HCT116 (cell line): ENCODE measurements around the gene DRC7. TPM values are rescaled to one million over a fixed set of nuclear protein-coding genes. Genes with fewer than 3 reads are reported as not detected.

Source experiments
- ATAC-seq: fragments of 200-7000 bp; cut with Tn5 transposase; 2 replicates; pipeline ENCODE4 v1.9.1; 2020; ENCODE audit warnings: mild to moderate bottlenecking, moderate library complexity
- BruUV-seq: library from RNA; stranded (reverse); fragments of 400-500 nt; replicated peaks from 2 replicates; lab custom pipeline; 2021; lab: Mats Ljungman, UMichigan
- CTCF ChIA-PET: fragments of 300-600 bp; sonication (Branson Sonifier 250); formaldehyde crosslinking; loops from one replicate; lab custom pipeline; 2021; ENCODE audit warnings: antibody characterized with exemption; lab: Charles Lee
- POLR2A ChIA-PET: fragments of 300-600, 350-600 bp; sonication (Branson Sonifier 250); formaldehyde crosslinking; loops from one replicate; lab custom pipeline; 2021; ENCODE audit warnings: antibody characterized with exemption; lab: Charles Lee
- RAD21 ChIA-PET, 2 experiments: fragments of 300-600 bp; sonication (Branson Sonifier 250); formaldehyde crosslinking; loops; one replicate each; lab custom pipeline; 2023; ENCODE audit warnings: low total read pairs in 2 of 2; ENCODE audit not compliant: uncharacterized antibody in 2 of 2, unreplicated experiment in 2 of 2, low non-redundant PET in 1 of 2; lab: Charles Lee
- DNase-seq: peaks from one replicate; pipeline ENCODE4 v3.0.0-alpha.2; 2010; ENCODE audit warnings: low read depth, low spot score
- H2AFZ ChIP-seq: fragments of 200-600 bp; shearing (Covaris generic), sonication (generic); 2 replicates; pipeline ENCODE4 v1.6.1; 2017; ENCODE audit warnings: low read depth, mixed run types, mixed read lengths, antibody characterized with exemption, low read length; ENCODE audit not compliant: poor library complexity, severe bottlenecking
- H3K27ac ChIP-seq: 2 replicates; pipeline ENCODE4 v1.5.1; 2012; ENCODE audit warnings: low read depth, low read length
- H3K27me3 ChIP-seq: fragments of 200-600 bp; sonication (generic); 2 replicates; pipeline ENCODE4 v1.6.1; 2016; ENCODE audit warnings: mixed run types, low read length, mixed read lengths; ENCODE audit not compliant: insufficient read depth
- H3K36me3 ChIP-seq, 2 experiments: fragments of 200-500 bp in 1 of 2; fragments of 200-600 bp in 1 of 2; sonication (Bioruptor generic) in 1 of 2; sonication (generic) in 1 of 2; 2 replicates each; pipeline versions ENCODE4 v1.5.1 to v1.6.1; 2014 to 2016; ENCODE audit warnings: low read length in 2 of 2, inconsistent platforms in 1 of 2, mixed read lengths in 1 of 2, mixed run types in 1 of 2; ENCODE audit not compliant: insufficient read depth in 2 of 2, control insufficient read depth in 1 of 2
- H3K4me1 ChIP-seq, 2 experiments: fragments of 200-600 bp in 1 of 2; sonication (generic) in 1 of 2; 2 replicates each; pipeline versions ENCODE4 v1.5.1 to v1.6.1; 2012 to 2017; ENCODE audit warnings: low read length in 2 of 2, inconsistent platforms in 1 of 2, mild to moderate bottlenecking in 1 of 2, mixed read lengths in 1 of 2, mixed run types in 1 of 2, moderate library complexity in 1 of 2; ENCODE audit not compliant: insufficient read depth in 2 of 2, control insufficient read depth in 1 of 2
- H3K4me2 ChIP-seq: fragments of 200-600 bp; sonication (generic); 2 replicates; pipeline ENCODE4 v1.6.1; 2017; ENCODE audit warnings: mixed run types, low read length, mixed read lengths
- H3K4me3 ChIP-seq, 2 experiments: fragments of 200-600 bp in 1 of 2; sonication (generic) in 1 of 2; replicated peaks in 1 of 2; 2 replicates each; pipeline ENCODE4 v1.5.1; 2011 to 2016; ENCODE audit warnings: low read length in 2 of 2, control low read depth in 1 of 2, low read depth in 1 of 2, mild to moderate bottlenecking in 1 of 2, mixed read lengths in 1 of 2, mixed run types in 1 of 2
- H3K79me2 ChIP-seq: fragments of 200-600 bp; sonication (generic); 2 replicates; pipeline ENCODE4 v1.6.1; 2017; ENCODE audit warnings: mild to moderate bottlenecking, mixed run types, low read length, moderate library complexity, mixed read lengths; ENCODE audit not compliant: insufficient read depth
- H3K9ac ChIP-seq: fragments of 200-600 bp; sonication (generic); 2 replicates; pipeline ENCODE4 v1.6.1; 2016; ENCODE audit warnings: low read length, mixed read lengths
- H3K9me2 ChIP-seq: fragments of 200-600 bp; sonication (generic), shearing (Covaris generic); 2 replicates; pipeline ENCODE4 v1.6.1; 2017; ENCODE audit warnings: mixed run types, mild to moderate bottlenecking, moderate library complexity; ENCODE audit not compliant: insufficient read depth
- H3K9me3 ChIP-seq, 2 experiments: fragments of 200-500 bp in 1 of 2; fragments of 200-600 bp in 1 of 2; sonication (Bioruptor generic) in 1 of 2; sonication (generic) in 1 of 2; 2 replicates each; pipeline ENCODE4 v1.6.1; 2014 to 2017; ENCODE audit warnings: low read length in 2 of 2, mixed read lengths in 2 of 2, inconsistent platforms in 1 of 2, low read depth in 1 of 2, mild to moderate bottlenecking in 1 of 2, mixed run types in 1 of 2, moderate library complexity in 1 of 2; ENCODE audit not compliant: control insufficient read depth in 1 of 2, insufficient read depth in 1 of 2
- H4K20me1 ChIP-seq: fragments of 200-600 bp; sonication (generic), shearing (Covaris generic); 2 replicates; pipeline ENCODE4 v1.6.1; 2017; ENCODE audit warnings: mixed run types, mild to moderate bottlenecking, moderate library complexity; ENCODE audit not compliant: insufficient read depth
- CBX3 ChIP-seq: IDR thresholded peaks from 2 replicates; pipeline ENCODE4 v1.6.1; 2012; ENCODE audit warnings: low read depth
- CEBPB ChIP-seq: IDR thresholded peaks from 2 replicates; pipeline ENCODE4 v1.6.1; 2012; ENCODE audit warnings: low read depth
- EGR1 ChIP-seq: IDR thresholded peaks from 2 replicates; pipeline ENCODE4 v1.6.1; 2012; ENCODE audit warnings: low read depth
- ELF1 ChIP-seq: IDR thresholded peaks from 2 replicates; pipeline ENCODE4 v1.6.1; 2012; ENCODE audit warnings: low read depth, borderline replicate concordance
- EZH2phosphoT487 ChIP-seq: fragments of 200-600 bp; IDR thresholded peaks from 2 replicates; pipeline ENCODE4 v1.6.1; 2018; ENCODE audit warnings: antibody characterized with exemption, borderline replicate concordance
- JUND ChIP-seq: IDR thresholded peaks from 2 replicates; pipeline ENCODE4 v1.6.1; 2012
- POLR2AphosphoS5 ChIP-seq: IDR thresholded peaks from 2 replicates; pipeline ENCODE4 v1.6.1; 2011; ENCODE audit warnings: mild to moderate bottlenecking, low read depth, low read length, moderate library complexity
- RAD21 ChIP-seq: IDR thresholded peaks from 2 replicates; pipeline ENCODE4 v1.6.1; 2012; ENCODE audit warnings: low read depth, mild to moderate bottlenecking
- SP1 ChIP-seq: IDR thresholded peaks from 2 replicates; pipeline ENCODE4 v1.6.1; 2012; ENCODE audit warnings: low read depth
- SRF ChIP-seq: IDR thresholded peaks from 2 replicates; pipeline ENCODE4 v1.6.1; 2012; ENCODE audit warnings: low read depth
- TCF7L2 ChIP-seq: IDR thresholded peaks from 2 replicates; pipeline ENCODE4 v1.7.0; 2011; ENCODE audit warnings: borderline replicate concordance, inconsistent platforms; ENCODE audit not compliant: insufficient read depth, insufficient read length; ENCODE audit errors: extremely low read depth
- ZFX ChIP-seq: fragments of 450-650 bp; IDR thresholded peaks from 2 replicates; pipeline ENCODE4 v1.6.1; 2017
- intact Hi-C: fragments of 100-400 bp; cut with micrococcal nuclease; formaldehyde crosslinking; loops from 2 replicates; pipeline ENCODE4 v1.10.0; 2022
- total RNA-seq: library from RNA; stranded (reverse); gene quantifications from one replicate; pipeline ENCODE4 v1.2.1, GENCODE V29; 2021; ENCODE audit not compliant: unreplicated experiment
- TF ChIP-seq, protein P1 (sequence below): IDR thresholded peaks from 2 replicates; pipeline ENCODE4 v1.6.1; 2012; ENCODE audit warnings: low read depth
- TF ChIP-seq, protein P2 (sequence below): IDR thresholded peaks from 2 replicates; pipeline ENCODE4 v1.6.1; 2011; ENCODE audit warnings: mild to moderate bottlenecking, low read length, moderate library complexity; ENCODE audit not compliant: insufficient replicate concordance; ENCODE audit errors: extremely low read depth
- TF ChIP-seq, protein P3 (sequence below), 3 experiments: fragments of 200-600 bp in 1 of 3; sonication (generic) in 1 of 3; IDR thresholded peaks in 2 of 3; conservative IDR thresholded peaks in 1 of 3; 2 replicates each; pipeline ENCODE4 v1.5.1; 2012 to 2017; ENCODE audit warnings: low read depth in 2 of 3, low read length in 2 of 3, antibody characterized with exemption in 1 of 3, borderline replicate concordance in 1 of 3, control low read depth in 1 of 3, mild to moderate bottlenecking in 1 of 3, mixed read lengths in 1 of 3, mixed run types in 1 of 3, moderate library complexity in 1 of 3; ENCODE audit not compliant: insufficient read depth in 1 of 3
- TF ChIP-seq, protein P4 (sequence below): IDR thresholded peaks from 2 replicates; pipeline ENCODE4 v1.6.1; 2012
- TF ChIP-seq, protein P5 (sequence below): IDR thresholded peaks from 2 replicates; pipeline ENCODE4 v1.6.1; 2012

The DRC7 gene
- total RNA-seq, 1 experiment from 2014 or later = 0.91 TPM

DNA sequence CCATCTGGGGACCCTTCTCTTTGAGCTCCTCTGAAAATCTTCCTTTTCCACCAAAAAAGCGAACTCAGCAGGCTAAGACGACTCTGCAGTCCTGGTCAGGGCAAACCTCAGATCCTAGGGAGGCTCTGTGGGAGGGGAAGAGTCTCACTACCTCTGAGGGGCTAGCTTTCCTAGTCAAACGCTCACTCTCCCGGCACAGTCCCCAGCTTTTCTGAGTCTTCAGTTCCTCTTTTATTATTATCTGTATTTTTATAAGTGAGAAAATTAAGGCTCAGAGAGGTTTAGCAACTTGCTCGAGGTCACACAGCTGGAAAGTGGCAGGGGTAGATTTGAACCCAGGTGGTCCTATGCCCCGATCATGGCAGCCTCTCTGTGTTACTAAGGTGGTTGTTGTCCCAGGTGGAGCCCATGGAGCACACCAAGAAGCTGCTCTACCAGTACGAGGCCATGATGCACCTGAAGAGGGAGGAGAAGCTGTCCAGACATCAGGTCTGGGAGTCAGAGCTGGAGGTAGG is 31.9 kb downstream of the DRC7 start:
- BruUV-seq = no TSS peak
- Histone ChIP-seq H3K27me3 (no peaks in the 10 kb centered on the region), H3K9me2 (no peaks in the 10 kb centered on the region), H3K27ac (no peak overlapping the region), H3K4me2 (no peak overlapping the region), H3K9ac (no peak overlapping the region), H3K4me1 (no peaks in the 10 kb centered on the region), H2AFZ (no peak overlapping the region)
- ATAC-seq (no peak), DNase-seq (no peak)
- POLR2A ChIA-PET = no interaction called here
- CTCF ChIA-PET = no interaction called here
- TF ChIP-seq, protein P1, sequence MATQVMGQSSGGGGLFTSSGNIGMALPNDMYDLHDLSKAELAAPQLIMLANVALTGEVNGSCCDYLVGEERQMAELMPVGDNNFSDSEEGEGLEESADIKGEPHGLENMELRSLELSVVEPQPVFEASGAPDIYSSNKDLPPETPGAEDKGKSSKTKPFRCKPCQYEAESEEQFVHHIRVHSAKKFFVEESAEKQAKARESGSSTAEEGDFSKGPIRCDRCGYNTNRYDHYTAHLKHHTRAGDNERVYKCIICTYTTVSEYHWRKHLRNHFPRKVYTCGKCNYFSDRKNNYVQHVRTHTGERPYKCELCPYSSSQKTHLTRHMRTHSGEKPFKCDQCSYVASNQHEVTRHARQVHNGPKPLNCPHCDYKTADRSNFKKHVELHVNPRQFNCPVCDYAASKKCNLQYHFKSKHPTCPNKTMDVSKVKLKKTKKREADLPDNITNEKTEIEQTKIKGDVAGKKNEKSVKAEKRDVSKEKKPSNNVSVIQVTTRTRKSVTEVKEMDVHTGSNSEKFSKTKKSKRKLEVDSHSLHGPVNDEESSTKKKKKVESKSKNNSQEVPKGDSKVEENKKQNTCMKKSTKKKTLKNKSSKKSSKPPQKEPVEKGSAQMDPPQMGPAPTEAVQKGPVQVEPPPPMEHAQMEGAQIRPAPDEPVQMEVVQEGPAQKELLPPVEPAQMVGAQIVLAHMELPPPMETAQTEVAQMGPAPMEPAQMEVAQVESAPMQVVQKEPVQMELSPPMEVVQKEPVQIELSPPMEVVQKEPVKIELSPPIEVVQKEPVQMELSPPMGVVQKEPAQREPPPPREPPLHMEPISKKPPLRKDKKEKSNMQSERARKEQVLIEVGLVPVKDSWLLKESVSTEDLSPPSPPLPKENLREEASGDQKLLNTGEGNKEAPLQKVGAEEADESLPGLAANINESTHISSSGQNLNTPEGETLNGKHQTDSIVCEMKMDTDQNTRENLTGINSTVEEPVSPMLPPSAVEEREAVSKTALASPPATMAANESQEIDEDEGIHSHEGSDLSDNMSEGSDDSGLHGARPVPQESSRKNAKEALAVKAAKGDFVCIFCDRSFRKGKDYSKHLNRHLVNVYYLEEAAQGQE = no peak
- TF ChIP-seq CEBPB (no peak), SRF (no peak), JUND (no peak), EZH2phosphoT487 (no peak), ZFX (no peak), SP1 (no peak), EGR1 (no peak), TCF7L2 (no peak), RAD21 (no peak), CBX3 (no peak), ELF1 (no peak), POLR2AphosphoS5 (no peak)
- TF ChIP-seq, protein P2, sequence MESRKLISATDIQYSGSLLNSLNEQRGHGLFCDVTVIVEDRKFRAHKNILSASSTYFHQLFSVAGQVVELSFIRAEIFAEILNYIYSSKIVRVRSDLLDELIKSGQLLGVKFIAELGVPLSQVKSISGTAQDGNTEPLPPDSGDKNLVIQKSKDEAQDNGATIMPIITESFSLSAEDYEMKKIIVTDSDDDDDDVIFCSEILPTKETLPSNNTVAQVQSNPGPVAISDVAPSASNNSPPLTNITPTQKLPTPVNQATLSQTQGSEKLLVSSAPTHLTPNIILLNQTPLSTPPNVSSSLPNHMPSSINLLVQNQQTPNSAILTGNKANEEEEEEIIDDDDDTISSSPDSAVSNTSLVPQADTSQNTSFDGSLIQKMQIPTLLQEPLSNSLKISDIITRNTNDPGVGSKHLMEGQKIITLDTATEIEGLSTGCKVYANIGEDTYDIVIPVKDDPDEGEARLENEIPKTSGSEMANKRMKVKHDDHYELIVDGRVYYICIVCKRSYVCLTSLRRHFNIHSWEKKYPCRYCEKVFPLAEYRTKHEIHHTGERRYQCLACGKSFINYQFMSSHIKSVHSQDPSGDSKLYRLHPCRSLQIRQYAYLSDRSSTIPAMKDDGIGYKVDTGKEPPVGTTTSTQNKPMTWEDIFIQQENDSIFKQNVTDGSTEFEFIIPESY = no peak
- TF ChIP-seq, protein P3, sequence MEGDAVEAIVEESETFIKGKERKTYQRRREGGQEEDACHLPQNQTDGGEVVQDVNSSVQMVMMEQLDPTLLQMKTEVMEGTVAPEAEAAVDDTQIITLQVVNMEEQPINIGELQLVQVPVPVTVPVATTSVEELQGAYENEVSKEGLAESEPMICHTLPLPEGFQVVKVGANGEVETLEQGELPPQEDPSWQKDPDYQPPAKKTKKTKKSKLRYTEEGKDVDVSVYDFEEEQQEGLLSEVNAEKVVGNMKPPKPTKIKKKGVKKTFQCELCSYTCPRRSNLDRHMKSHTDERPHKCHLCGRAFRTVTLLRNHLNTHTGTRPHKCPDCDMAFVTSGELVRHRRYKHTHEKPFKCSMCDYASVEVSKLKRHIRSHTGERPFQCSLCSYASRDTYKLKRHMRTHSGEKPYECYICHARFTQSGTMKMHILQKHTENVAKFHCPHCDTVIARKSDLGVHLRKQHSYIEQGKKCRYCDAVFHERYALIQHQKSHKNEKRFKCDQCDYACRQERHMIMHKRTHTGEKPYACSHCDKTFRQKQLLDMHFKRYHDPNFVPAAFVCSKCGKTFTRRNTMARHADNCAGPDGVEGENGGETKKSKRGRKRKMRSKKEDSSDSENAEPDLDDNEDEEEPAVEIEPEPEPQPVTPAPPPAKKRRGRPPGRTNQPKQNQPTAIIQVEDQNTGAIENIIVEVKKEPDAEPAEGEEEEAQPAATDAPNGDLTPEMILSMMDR (IDR thresholded peaks at IDR 0.05 in 2 of 3, conservative IDR thresholded peaks at IDR 0.05 in 1 of 3; ENCODE audit: borderline replicate concordance in 1 of 3, insufficient read depth in 1 of 3, low read depth in 2 of 3, low read length in 2 of 3) = no peak
- TF ChIP-seq, protein P4, sequence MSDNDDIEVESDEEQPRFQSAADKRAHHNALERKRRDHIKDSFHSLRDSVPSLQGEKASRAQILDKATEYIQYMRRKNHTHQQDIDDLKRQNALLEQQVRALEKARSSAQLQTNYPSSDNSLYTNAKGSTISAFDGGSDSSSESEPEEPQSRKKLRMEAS = no peak
- TF ChIP-seq, protein P5, sequence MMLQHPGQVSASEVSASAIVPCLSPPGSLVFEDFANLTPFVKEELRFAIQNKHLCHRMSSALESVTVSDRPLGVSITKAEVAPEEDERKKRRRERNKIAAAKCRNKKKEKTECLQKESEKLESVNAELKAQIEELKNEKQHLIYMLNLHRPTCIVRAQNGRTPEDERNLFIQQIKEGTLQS = no peak
- TF ChIP-seq, all 23 proteins: peak for 0
- no peaks in the 10 kb centered on the region for H4K20me1 ChIP-seq
- RAD21 ChIA-PET = no interaction called here
- H3K79me2 ChIP-seq = no peaks in the 10 kb centered on the region
- no peaks in the 10 kb centered on the region for H3K9me3 ChIP-seq
- H3K36me3 ChIP-seq = no peaks in the 10 kb centered on the region
- H3K4me3 ChIP-seq = no peak overlapping the region
- intact Hi-C loops = loop anchor here (10.0 kb wide), 1 partner anchor 278 kb away; the partner anchor contains the start of genes USB1 and ZNF319
